ENCODE data around the gene CEP290.
"Not testable (repeated sequence)": the region's sequence is repeated elsewhere in the genome, so short reads cannot be mapped to it uniquely, and the experiment has no call there.

Gene CEP290

DNA sequence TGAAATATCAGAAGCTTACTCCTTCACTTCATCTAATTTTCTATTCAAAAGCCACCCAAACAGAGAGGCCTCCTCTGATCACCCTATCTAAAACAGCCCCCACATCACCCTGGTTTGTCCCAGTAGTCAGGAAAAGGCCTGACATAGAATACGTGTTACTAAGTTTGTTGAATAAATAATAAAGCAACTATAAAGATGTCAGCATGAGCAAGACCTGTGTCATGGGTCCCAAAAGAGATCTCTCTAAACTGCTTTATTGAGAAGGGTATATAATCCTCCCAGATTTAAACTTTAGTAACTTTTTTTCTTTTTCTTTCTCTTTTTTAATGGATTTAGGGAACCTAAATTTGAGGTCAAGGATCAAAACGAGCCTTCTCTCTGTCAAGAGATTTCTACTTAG, 85.3 kb downstream of the CEP290 start:
- no peak for DNase-seq (ENCODE audit: low spot score)

DNA sequence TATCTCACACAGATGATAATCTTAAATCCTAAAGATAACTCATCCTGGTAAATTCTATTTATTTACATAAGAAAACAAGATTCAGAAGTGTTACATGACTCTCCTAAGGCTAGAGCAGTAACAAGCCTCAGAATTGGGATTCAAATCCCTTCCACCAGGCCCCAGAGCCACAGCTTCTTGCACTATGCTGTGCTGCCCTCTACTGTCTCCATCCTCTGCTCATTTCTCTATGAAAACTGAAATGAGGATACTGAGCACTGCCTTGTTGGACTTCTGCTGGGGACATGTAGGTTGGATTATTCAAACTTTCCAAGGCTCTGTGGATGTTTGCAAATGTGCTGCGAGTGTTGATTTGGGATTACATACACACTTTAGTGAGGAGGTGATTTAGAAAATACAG, 89.2 kb downstream of the CEP290 start:
- peak; percentile 40 for DNase-seq (ENCODE audit: low spot score)

DNA sequence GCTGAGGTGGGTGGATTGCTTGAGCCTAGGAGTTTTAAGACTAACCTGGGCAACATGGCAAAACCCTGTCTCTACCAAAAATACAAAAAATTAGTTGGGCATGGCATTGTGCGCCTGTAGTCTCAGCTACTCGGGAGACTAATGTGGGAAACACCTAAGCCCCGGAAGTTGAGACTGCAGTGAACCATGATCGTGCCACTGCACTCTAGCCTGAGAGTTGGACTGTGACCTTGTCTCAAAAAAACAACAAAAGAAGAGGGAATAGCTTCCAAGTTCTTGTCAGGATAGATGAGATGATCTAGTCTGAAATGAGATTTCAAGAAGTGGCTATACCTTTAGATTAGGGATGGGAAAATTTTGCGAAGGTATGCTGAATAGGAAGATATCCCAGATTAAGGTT, 97.9 kb downstream of the CEP290 start:
- DNase-seq (ENCODE audit: low spot score) = no peak

DNA sequence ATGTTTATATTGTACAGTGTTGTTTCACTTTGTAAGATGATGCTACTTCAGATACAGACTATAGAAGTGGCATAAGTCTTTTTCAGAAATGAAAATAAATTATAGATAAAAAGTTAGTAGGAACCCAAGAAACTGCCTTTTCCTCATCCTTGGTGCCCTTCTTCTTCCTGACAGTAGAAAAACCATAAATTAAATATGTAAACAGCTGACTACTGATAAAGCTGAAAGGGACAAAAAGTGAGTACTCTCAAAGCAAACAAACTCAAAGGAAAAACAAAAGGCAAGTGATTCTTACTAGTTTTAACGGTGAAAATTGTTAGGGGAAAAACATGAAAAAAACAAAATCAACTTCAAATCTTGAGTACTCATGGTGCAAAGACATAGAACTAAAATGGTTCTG, 104.1 kb downstream of the CEP290 start:
- no peak for DNase-seq (ENCODE audit: low spot score)

DNA sequence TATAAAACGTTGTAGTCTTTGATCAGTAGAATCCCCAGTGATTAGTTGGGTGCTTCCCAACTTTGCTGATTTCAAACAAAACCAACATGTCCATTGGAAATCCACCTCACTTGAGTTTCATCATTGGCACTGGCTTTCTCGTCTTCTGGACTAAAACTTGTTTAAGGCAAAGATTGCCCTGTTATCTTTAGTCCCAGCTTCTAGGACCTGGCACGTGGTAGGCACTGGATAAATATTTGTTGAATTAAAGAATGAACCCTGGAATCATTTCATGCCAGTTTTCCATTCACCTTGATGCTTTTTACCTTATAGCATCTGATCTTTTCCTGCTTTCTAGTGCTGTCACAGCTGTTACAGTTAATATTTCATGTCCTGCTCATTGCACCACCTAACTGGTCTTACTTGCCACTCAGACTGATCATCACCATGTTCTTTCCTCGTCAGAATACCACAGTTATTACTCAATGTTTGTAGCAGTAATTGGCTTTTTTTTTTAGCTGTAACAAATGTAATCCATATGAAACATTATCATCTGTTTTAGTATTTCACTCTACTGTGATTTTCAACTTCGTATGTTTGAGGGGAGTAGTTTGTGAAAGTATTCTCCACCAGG, 105.4 kb downstream of the CEP290 start:
- peak; percentile 38 for DNase-seq (ENCODE audit: low spot score)

DNA sequence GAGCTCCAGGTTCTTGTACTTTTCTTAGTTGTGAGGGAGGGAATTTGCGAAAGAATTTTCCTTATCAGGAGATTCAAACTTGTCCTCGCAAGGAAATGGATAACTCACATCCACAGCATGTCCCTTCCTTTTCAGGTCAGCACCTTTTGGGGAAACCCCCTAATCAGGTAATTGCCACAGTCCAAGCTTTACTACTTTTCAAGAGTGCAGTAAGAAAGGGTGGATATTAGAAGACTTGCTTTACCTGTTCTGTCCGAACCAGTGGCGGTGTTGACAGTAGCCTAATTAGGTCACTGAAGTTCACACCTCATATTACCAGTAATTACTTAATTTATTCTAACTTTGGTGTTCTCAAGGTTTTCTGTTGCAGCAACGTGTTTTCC, 106.0 kb downstream of the CEP290 start:
- no peak for DNase-seq (ENCODE audit: low spot score)

DNA sequence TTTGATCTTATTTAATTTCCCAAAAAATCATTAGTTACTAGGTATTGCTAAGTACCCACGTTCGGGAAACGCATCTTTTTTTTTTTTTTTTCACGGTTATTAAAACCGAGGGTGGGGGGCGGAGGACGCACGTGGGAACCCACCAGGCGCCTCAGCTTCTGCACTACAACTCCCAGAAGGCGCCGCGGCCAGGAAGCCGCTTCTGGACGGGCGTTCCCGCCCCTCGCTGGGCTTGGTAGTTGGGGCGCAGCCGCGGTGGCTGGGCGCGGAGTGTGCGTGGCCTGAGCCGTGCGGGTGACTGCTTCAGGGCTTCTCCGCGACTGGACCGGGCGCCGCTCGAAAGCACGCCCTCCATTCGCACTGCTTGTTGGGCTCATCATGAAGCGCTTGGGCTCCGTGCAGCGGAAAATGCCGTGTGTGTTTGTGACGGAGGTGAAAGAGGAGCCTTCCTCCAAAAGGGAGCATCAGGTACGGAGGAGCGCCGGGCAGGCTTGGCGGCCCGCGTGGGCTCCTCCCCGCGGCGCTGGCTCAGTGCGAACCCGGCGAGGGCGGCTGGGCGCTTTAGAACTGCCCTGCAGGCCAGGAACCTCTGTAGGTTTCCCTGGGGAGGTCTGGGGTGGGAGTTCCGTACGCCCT, 106.5 kb downstream of the CEP290 start:
- peak; percentile 93 for DNase-seq (ENCODE audit: low spot score)

DNA sequence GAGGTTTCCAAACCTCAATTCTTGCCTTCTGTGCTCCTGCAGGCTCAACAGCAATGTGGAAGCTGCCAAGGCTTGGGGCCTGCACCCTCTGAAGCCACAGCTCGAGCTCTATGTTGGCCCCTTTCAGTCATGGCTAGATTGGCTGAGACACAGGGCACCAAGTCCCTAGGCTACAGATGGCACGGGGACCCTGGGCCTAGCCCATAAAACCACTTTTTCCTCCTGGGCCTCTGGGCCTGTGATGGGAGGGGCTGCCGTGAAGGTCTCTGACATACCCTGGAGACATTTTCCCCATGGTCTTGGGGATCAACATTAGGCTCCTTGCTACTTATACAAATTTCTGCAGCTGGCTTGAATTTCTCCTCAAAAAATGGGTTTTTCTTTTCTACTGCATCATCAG, 110.7 kb downstream of the CEP290 start:
- DNase-seq (ENCODE audit: low spot score) = not testable (repeated sequence)

DNA sequence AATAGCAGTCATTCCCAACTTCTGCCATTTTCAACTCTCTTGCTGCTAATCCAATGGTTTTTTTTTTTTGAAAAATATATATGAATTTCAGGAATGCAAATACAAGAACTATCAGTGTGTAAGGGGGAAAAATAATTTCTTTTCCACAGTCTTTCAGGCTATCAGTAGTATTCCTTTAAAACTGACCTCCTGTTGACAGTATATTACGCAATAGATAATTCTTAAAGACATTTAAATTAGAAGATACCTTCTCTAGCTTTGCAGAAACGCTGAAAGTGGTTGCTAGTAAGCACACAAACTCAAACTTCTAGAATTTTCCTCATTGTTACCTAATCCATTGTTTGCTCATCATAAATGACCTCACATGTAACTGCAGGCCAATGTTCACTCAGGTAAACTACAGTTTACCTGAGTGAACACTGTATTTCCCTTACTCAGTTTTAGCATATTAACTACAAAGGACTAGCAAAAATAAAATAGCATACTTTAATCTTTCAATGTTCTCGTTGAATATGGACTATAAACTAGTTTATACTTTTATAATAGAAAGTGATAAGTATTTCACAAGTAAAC, 112.7 kb downstream of the CEP290 start, which contains the start of gene C12orf50:
Gene C12orf50, minus strand, starts transcription at position 309 of the 573 bp plus-strand sequence. CDS start 2,439 bp downstream, outside the sequence.
- no peak for DNase-seq (ENCODE audit: low spot score)

DNA sequence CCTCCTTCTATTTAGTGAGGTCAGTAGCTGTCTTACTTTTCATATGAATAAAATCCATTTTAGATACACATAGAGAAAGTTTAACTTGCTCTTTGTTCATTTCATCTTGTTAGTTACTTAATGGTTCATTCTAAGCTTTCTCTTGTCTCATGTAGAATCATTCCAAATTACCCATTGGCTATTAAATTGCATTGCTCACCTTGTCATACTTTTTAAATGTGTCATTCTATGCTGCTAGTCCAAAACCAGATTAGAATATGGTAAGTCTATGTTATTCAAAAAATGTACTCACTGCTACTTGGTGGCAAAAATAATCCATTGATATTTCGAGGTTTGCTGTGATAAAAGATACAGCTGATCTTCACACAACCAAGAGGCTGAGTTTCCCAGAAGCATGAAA, 115.7 kb downstream of the CEP290 start:
- no peak for DNase-seq (ENCODE audit: low spot score)

DNA sequence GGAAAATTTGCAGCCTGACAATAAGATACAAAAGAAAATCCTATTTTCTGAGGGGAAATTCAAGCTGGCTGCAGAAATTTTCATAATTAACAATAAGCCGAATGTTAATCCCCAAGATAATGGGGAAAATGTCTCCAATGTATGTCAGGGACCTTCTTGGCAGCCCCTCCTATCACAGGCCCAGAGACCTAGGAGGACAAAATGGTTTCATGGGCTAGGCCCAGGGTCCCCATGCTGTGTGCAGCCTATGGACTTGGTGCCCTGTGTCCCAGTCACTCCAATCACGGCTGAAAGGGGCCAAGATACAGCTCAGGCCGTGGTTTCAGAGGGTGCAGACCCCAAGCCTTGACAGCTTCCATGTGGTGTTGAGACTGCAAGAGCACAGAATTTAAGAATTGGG, 123.9 kb downstream of the CEP290 start:
- DNase-seq (ENCODE audit: low spot score) = no peak

DNA sequence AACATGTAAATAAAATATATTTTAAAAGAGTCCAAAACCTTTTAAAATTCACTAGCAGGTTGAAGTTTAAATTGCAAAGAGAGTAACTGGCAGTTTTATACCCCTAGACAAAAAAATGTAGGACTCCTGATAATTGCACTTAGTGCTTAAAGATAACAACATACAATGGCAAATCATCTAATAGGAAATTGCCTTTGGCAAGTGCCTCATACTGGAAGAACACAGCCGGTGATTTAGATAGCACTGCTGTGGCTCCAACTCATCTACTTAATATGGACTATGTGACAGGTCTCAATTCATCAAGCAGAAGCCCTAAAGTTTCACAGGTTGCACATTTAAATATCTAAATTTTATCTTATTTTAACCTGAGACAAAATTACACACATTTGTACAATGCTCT, 126.1 kb downstream of the CEP290 start:
- no peak for DNase-seq (ENCODE audit: low spot score)

DNA sequence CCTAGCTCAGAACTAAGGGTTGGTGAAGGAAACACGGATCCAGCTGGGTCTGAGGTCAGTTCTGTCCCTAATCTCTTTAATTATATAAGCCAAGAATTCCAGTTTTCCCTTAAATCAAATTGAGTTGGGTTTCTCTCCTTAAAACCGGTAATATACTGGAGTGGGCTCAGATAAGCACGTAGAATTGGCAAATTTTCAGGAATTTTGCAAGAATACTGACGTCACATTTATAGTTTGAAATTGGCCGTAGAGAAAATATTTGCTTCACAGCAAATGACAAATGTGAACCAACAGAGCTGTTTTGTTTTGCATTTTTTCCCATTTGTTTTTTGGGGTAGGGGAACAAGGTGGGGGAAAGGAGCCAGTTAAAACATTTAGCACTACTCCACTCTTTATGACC, 130.1 kb downstream of the CEP290 start:
- no peak for DNase-seq (ENCODE audit: low spot score)

DNA sequence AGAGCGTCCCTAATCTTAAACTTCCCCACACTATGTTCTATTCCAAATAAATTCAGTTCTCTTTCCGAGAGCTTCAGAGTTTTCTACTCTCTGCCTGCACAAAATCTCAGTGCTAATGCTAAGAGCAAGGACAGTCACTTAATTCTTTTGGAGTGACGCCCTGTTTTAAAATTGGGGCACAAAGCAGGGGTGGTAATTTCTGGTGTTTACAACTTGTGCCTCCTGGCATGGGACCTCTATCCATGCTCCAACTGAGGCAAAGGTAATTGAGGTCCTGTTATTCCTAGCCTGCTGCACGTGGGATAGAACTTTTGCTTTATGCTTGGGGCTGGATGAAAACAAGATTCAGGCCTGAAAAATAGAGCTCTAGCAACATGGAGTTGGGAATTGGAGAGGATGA, 135.5 kb downstream of the CEP290 start:
- no peak for DNase-seq (ENCODE audit: low spot score)

DNA sequence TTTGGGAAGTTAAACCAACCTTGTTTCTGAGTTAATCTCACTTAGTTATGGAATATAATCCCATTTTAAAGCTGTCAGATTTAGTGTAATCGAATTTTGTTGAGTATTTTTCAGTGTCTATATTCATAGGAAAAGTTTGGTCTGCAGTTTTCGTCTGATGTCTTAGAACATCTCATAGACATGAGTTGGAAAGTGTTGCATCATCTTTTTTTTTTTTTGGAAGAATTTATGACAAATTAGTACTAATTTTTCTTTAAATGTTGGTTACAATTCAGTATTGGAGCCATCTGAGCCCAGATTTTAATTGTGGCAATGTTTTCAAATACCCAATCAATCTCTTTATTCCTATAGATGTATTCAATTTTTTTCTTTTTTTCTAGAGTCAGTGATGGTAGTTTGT, 140.6 kb downstream of the CEP290 start:
- DNase-seq (ENCODE audit: low spot score) = no peak

Data from AG08395 (cell line).